ENCODE results near the gene MMP24OS. TPM values are rescaled to one million over a fixed set of nuclear protein-coding genes. Genes with fewer than 3 reads are reported as not detected.
"Not testable (repeated sequence)": the region's sequence is repeated elsewhere in the genome, so short reads cannot be mapped to it uniquely, and the experiment has no call there.

Gene MMP24OS
- total RNA-seq, 1 donor from 2014 or later: 45.4 TPM

- no peak for TF ChIP-seq CTCF (IDR thresholded peaks at IDR 0.05; ENCODE audit: borderline replicate concordance)
- Histone ChIP-seq H3K27me3 (ENCODE audit: low read depth) (no peaks in the 10 kb centered on the region), H3K4me3 (no peak overlapping the region), H3K4me1 (peaks cover 19% of the 10 kb centered on the region), H3K27ac (replicated peaks) (no peak overlapping the region), H3K36me3 (peaks cover 21% of the 10 kb centered on the region), H3K9me3 (replicated peaks) (no peaks in the 10 kb centered on the region)
- intact Hi-C loops (cut with micrococcal nuclease): no loop called here
- no peak for DNase-seq
Observed at GRCh38 chr20:35316086-35316485, 38.2 kb upstream of the MMP24OS start.

- DNase-seq; H3K27ac ChIP-seq (replicated peaks); H3K4me3 ChIP-seq; intact Hi-C loops (cut with micrococcal nuclease); H3K9me3 ChIP-seq (replicated peaks); H3K27me3 ChIP-seq (ENCODE audit: low read depth): not testable (repeated sequence)
- peaks cover 21% of the 10 kb centered on the region for H3K36me3 ChIP-seq
- peaks cover 19% of the 10 kb centered on the region for H3K4me1 ChIP-seq
Observed at GRCh38 chr20:35315632-35316020, 37.7 kb upstream of the MMP24OS start.

- Histone ChIP-seq H3K9me3 (replicated peaks) (no peaks in the 10 kb centered on the region), H3K27ac (replicated peaks) (no peak overlapping the region), H3K4me3 (no peak overlapping the region), H3K36me3 (peaks cover 21% of the 10 kb centered on the region), H3K27me3 (ENCODE audit: low read depth) (no peaks in the 10 kb centered on the region), H3K4me1 (peaks cover 19% of the 10 kb centered on the region)
- DNase-seq: no peak
- intact Hi-C loops (cut with micrococcal nuclease): no loop called here
- no peak for TF ChIP-seq CTCF (IDR thresholded peaks at IDR 0.05; ENCODE audit: borderline replicate concordance)
Observed at GRCh38 chr20:35314816-35315631, 37.1 kb upstream of the MMP24OS start.

GRCh38 chr20:35312318-35312717 lies 34.4 kb upstream of the MMP24OS start:
- H3K36me3 ChIP-seq: peaks cover 27% of the 10 kb centered on the region
- H3K4me1 ChIP-seq: peaks cover 19% of the 10 kb centered on the region
- H3K9me3 ChIP-seq (replicated peaks): no peaks in the 10 kb centered on the region
- DNase-seq: no peak
- TF ChIP-seq CTCF (IDR thresholded peaks at IDR 0.05; ENCODE audit: borderline replicate concordance): no peak
- H3K27ac ChIP-seq (replicated peaks): no peak overlapping the region
- H3K27me3 ChIP-seq (ENCODE audit: low read depth): no peaks in the 10 kb centered on the region
- intact Hi-C loops (cut with micrococcal nuclease): no loop called here
- H3K4me3 ChIP-seq: no peak overlapping the region

GRCh38 chr20:35311822-35312221 lies 33.9 kb upstream of the MMP24OS start:
- no peak for TF ChIP-seq CTCF (IDR thresholded peaks at IDR 0.05; ENCODE audit: borderline replicate concordance)
- intact Hi-C loops (cut with micrococcal nuclease): no loop called here
- H3K36me3 ChIP-seq: peaks cover 27% of the 10 kb centered on the region
- DNase-seq: no peak
- no peak overlapping the region for H3K27ac ChIP-seq (replicated peaks)
- H3K4me1 ChIP-seq: peaks cover 24% of the 10 kb centered on the region
- H3K9me3 ChIP-seq (replicated peaks): no peaks in the 10 kb centered on the region
- no peaks in the 10 kb centered on the region for H3K27me3 ChIP-seq (ENCODE audit: low read depth)
- H3K4me3 ChIP-seq: no peak overlapping the region

- H3K27ac ChIP-seq (replicated peaks): no peak overlapping the region
- TF ChIP-seq CTCF (IDR thresholded peaks at IDR 0.05; ENCODE audit: borderline replicate concordance): no peak
- intact Hi-C loops (cut with micrococcal nuclease): no loop called here
- peaks cover 27% of the 10 kb centered on the region for H3K36me3 ChIP-seq
- peaks cover 29% of the 10 kb centered on the region for H3K4me1 ChIP-seq
- no peaks in the 10 kb centered on the region for H3K9me3 ChIP-seq (replicated peaks)
- no peak for DNase-seq
- H3K27me3 ChIP-seq (ENCODE audit: low read depth): no peaks in the 10 kb centered on the region
- no peak overlapping the region for H3K4me3 ChIP-seq
Observed at GRCh38 chr20:35311409-35311808, 33.5 kb upstream of the MMP24OS start.

All from left ventricle myocardium inferior (tissue), 1 donor.